T-helper 2 cell treated with Interferon-gamma antibody and Interleukin-4, amounts not matched to agents 5 μg/mL and 100 μg/mL, for 36 hours (primary cell): ENCODE data around the gene KLHL41.
"Not testable (repeated sequence)": the region's sequence is repeated elsewhere in the genome, so short reads cannot be mapped to it uniquely, and the experiment has no call there.

Experiments
- DNase-seq: peaks from one replicate; pipeline ENCODE4 v3.0.0; 2021; ENCODE audit warnings: low spot score
- H3K27ac Mint-ChIP-seq: one replicate; pipeline ENCODE4 v1.8.0; 2021; ENCODE audit warnings: mild to moderate bottlenecking, mixed read lengths
- H3K27me3 Mint-ChIP-seq: one replicate; pipeline ENCODE4 v1.8.0; 2021; ENCODE audit warnings: low read depth, mixed read lengths
- H3K36me3 Mint-ChIP-seq: one replicate; pipeline ENCODE4 v1.8.0; 2021; ENCODE audit warnings: low read depth, mixed read lengths
- H3K4me1 Mint-ChIP-seq: one replicate; pipeline ENCODE4 v1.8.0; 2021; ENCODE audit warnings: low read depth, mixed read lengths
- H3K4me3 Mint-ChIP-seq: one replicate; pipeline ENCODE4 v1.8.0; 2022; ENCODE audit warnings: mild to moderate bottlenecking, moderate library complexity, mixed read lengths
- H3K9me3 Mint-ChIP-seq: one replicate; pipeline ENCODE4 v1.8.0; 2021; ENCODE audit warnings: mixed read lengths

The KLHL41 gene

GRCh38 chr2:169570752-169571151 lies 61.2 kb downstream of the KLHL41 start:
- H3K27ac Mint-ChIP-seq, H3K27me3 Mint-ChIP-seq, DNase-seq, H3K9me3 Mint-ChIP-seq: not testable (repeated sequence)
- Mint-ChIP-seq H3K4me1 (peaks cover 24% of the 10 kb centered on the region), H3K4me3 (peak overlapping the region; percentile 4), H3K36me3 (peaks cover 26% of the 10 kb centered on the region)

- H3K27me3 Mint-ChIP-seq, result no peaks in the 10 kb centered on the region
- H3K4me3 Mint-ChIP-seq, result no peak overlapping the region
- no peak for DNase-seq
- peaks cover 23% of the 10 kb centered on the region for H3K36me3 Mint-ChIP-seq
- no peak overlapping the region for H3K27ac Mint-ChIP-seq
- H3K4me1 Mint-ChIP-seq, result peaks cover 24% of the 10 kb centered on the region
- no peaks in the 10 kb centered on the region for H3K9me3 Mint-ChIP-seq
Measured at GRCh38 chr2:169571571-169571970, 62.1 kb downstream of the KLHL41 start.

- no peaks in the 10 kb centered on the region for H3K9me3 Mint-ChIP-seq
- peaks cover 22% of the 10 kb centered on the region for H3K36me3 Mint-ChIP-seq
- DNase-seq, result no peak
- H3K4me3 Mint-ChIP-seq, result no peak overlapping the region
- H3K27ac Mint-ChIP-seq, result no peak overlapping the region
- no peaks in the 10 kb centered on the region for H3K27me3 Mint-ChIP-seq
- H3K4me1 Mint-ChIP-seq, result peaks cover 22% of the 10 kb centered on the region
Measured at GRCh38 chr2:169572189-169572588, 62.7 kb downstream of the KLHL41 start.

- peak overlapping the region; percentile 84 for H3K27ac Mint-ChIP-seq
- no peak for DNase-seq
- H3K4me1 Mint-ChIP-seq, result peaks cover 19% of the 10 kb centered on the region
- no peaks in the 10 kb centered on the region for H3K27me3 Mint-ChIP-seq
- no peaks in the 10 kb centered on the region for H3K9me3 Mint-ChIP-seq
- H3K36me3 Mint-ChIP-seq, result peaks cover 18% of the 10 kb centered on the region
- H3K4me3 Mint-ChIP-seq, result peak overlapping the region; percentile 93
Measured at GRCh38 chr2:169572821-169573159, 63.3 kb downstream of the KLHL41 start.

- Mint-ChIP-seq H3K27me3 (peaks cover 2% of the 10 kb centered on the region), H3K9me3 (no peaks in the 10 kb centered on the region)
Measured at GRCh38 chr2:169573160-169573973, 63.9 kb downstream of the KLHL41 start, which contains the start of gene FASTKD1. FASTKD1 (minus strand) TSS chr2:169573865; CDS start chr2:169572029, 1,836 bp downstream.

GRCh38 chr2:169573974-169574299 lies 64.4 kb downstream of the KLHL41 start:
- Mint-ChIP-seq H3K9me3 (no peaks in the 10 kb centered on the region), H3K36me3 (peaks cover 15% of the 10 kb centered on the region), H3K4me3 (peak overlapping the region; percentile 93), H3K4me1 (peaks cover 17% of the 10 kb centered on the region), H3K27me3 (peaks cover 5% of the 10 kb centered on the region), H3K27ac (peak overlapping the region; percentile 84)
- DNase-seq, result no peak

More at GRCh38 chr2:169573160-169573973, 63.9 kb downstream of the KLHL41 start, which contains the start of gene FASTKD1:
- Mint-ChIP-seq H3K36me3 (peaks cover 16% of the 10 kb centered on the region), H3K4me1 (peaks cover 17% of the 10 kb centered on the region), H3K27ac (peak within 1 kb of the TSS; percentile 84), H3K4me3 (peak within 1 kb of the TSS; percentile 93)
- peak; percentile 84 for DNase-seq

- H3K4me3 Mint-ChIP-seq, result peak overlapping the region; percentile 64
- H3K4me1 Mint-ChIP-seq, result peaks cover 14% of the 10 kb centered on the region
- not testable (repeated sequence) for H3K27me3 Mint-ChIP-seq, H3K9me3 Mint-ChIP-seq, DNase-seq, H3K27ac Mint-ChIP-seq
- H3K36me3 Mint-ChIP-seq, result peaks cover 11% of the 10 kb centered on the region
Measured at GRCh38 chr2:169574539-169574938, 65.0 kb downstream of the KLHL41 start.

- H3K27ac Mint-ChIP-seq, DNase-seq, H3K27me3 Mint-ChIP-seq, H3K36me3 Mint-ChIP-seq, H3K4me3 Mint-ChIP-seq, H3K9me3 Mint-ChIP-seq: not testable (repeated sequence)
- peaks cover 12% of the 10 kb centered on the region for H3K4me1 Mint-ChIP-seq
Measured at GRCh38 chr2:169575264-169575663, 65.8 kb downstream of the KLHL41 start.
